GM21390 (cell line): ENCODE measurements around the gene MELK.

ENCODE experiments used
- ATAC-seq: cut with Tn5 transposase; IDR thresholded peaks from one replicate; pipeline ENCODE4 v1.9.1; 2021; ENCODE audit not compliant: unreplicated experiment

Gene MELK

GRCh38 chr9:36576866-36577265 lies 4.2 kb downstream of the MELK start:
- no peak for ATAC-seq

GRCh38 chr9:36584620-36585460 lies 12.1 kb downstream of the MELK start:
- no peak for ATAC-seq

GRCh38 chr9:36590231-36590630 lies 17.5 kb downstream of the MELK start:
- no peak for ATAC-seq

GRCh38 chr9:36592801-36593583 lies 20.3 kb downstream of the MELK start:
- no peak for ATAC-seq

GRCh38 chr9:36594213-36594612 lies 21.5 kb downstream of the MELK start:
- ATAC-seq = no peak

- no peak for ATAC-seq
Measured at GRCh38 chr9:36597412-36598178, 24.9 kb downstream of the MELK start.

- ATAC-seq = no peak
Measured at GRCh38 chr9:36598273-36598672, 25.6 kb downstream of the MELK start.

- ATAC-seq = no peak
Measured at GRCh38 chr9:36603006-36603405, 30.3 kb downstream of the MELK start.

GRCh38 chr9:36609306-36609705 lies 36.6 kb downstream of the MELK start:
- ATAC-seq = no peak

- no peak for ATAC-seq
Measured at GRCh38 chr9:36622121-36622520, 49.4 kb downstream of the MELK start.

- no peak for ATAC-seq
Measured at GRCh38 chr9:36623280-36623679, 50.6 kb downstream of the MELK start.

- no peak for ATAC-seq
Measured at GRCh38 chr9:36625006-36625615, 52.4 kb downstream of the MELK start.

GRCh38 chr9:36632892-36633291 lies 60.2 kb downstream of the MELK start:
- no peak for ATAC-seq

- no peak for ATAC-seq
Measured at GRCh38 chr9:36637491-36638270, 65.0 kb downstream of the MELK start.

GRCh38 chr9:36640771-36641381 lies 68.2 kb downstream of the MELK start:
- ATAC-seq = peak; percentile 73

GRCh38 chr9:36642817-36643216 lies 70.1 kb downstream of the MELK start:
- no peak for ATAC-seq

GRCh38 chr9:36656842-36657241 lies 84.1 kb downstream of the MELK start:
- ATAC-seq = no peak

- ATAC-seq = no peak
Measured at GRCh38 chr9:36659500-36659899, 86.8 kb downstream of the MELK start.

- no peak for ATAC-seq
Measured at GRCh38 chr9:36664806-36665205, 92.1 kb downstream of the MELK start.

GRCh38 chr9:36665387-36665786 lies 92.7 kb downstream of the MELK start:
- ATAC-seq = no peak
